HepG2 (cell line): ENCODE data around the gene UTP25. TPM values are rescaled to one million over a fixed set of nuclear protein-coding genes. Genes with fewer than 3 reads are reported as not detected.

ENCODE experiments used
- ATAC-seq: fragments of 200-7000 bp; cut with Tn5 transposase; 3 replicates; pipeline ENCODE4 v1.9.1; 2020; ENCODE audit warnings: mild to moderate bottlenecking, moderate library complexity
- BruUV-seq: library from RNA; stranded (reverse); fragments of 400-500 nt; replicated peaks from 2 replicates; lab custom pipeline; 2021; lab: Mats Ljungman, UMichigan
- CTCF ChIA-PET: fragments of 300-600 bp; formaldehyde crosslinking; extraction: SDS; loops from one replicate; lab custom pipeline; 2021; ENCODE audit warnings: low total read pairs, inconsistent platforms, low intra/inter-chr PET ratio; lab: Yijun Ruan, JAX
- POLR2A ChIA-PET: fragments of 350-600 bp; sonication (Branson Sonifier 250); formaldehyde crosslinking; loops from one replicate; lab custom pipeline; 2020; ENCODE audit warnings: antibody characterized with exemption, inconsistent platforms; lab: Yijun Ruan, JAX
- DNase-seq: peaks from one replicate; pipeline ENCODE4 v3.0.0-alpha.2; 2015; ENCODE audit warnings: low spot score
- FAIRE-seq: peaks from 3 replicates; lab custom pipeline; 2011; peaks lifted over from hg19 to GRCh38; lab: Jason Lieb, UNC
- H2AFZ ChIP-seq: one replicate; pipeline ENCODE4 v1.6.1; 2011; ENCODE audit warnings: low read length, inconsistent platforms
- H3K27ac ChIP-seq: fragments of 300-600 bp; 3 replicates; pipeline ENCODE4 v1.8.0; 2011; ENCODE audit warnings: mixed run types, mild to moderate bottlenecking, mixed read lengths, low read length, inconsistent platforms; ENCODE audit not compliant: insufficient read depth; ENCODE audit errors: extremely low read length
- H3K27me3 ChIP-seq, 2 experiments: fragments of 200-600 bp in 1 of 2; 2 replicates in 1 of 2; 3 replicates in 1 of 2; pipeline versions ENCODE4 v1.6.0 to v1.8.0; 2011; ENCODE audit warnings: low read length in 2 of 2, mild to moderate bottlenecking in 2 of 2, moderate library complexity in 2 of 2, inconsistent platforms in 1 of 2; ENCODE audit not compliant: insufficient read depth in 2 of 2, control insufficient read depth in 1 of 2
- H3K36me3 ChIP-seq, 2 experiments: fragments of 200-600 bp in 1 of 2; replicated peaks in 1 of 2; 2 replicates in 1 of 2; 3 replicates in 1 of 2; pipeline versions ENCODE4 v1.5.1 to v1.8.0; 2011; ENCODE audit warnings: low read length in 2 of 2, inconsistent platforms in 1 of 2; ENCODE audit not compliant: insufficient read depth in 2 of 2, control insufficient read depth in 1 of 2
- H3K4me1 ChIP-seq: 2 replicates; pipeline ENCODE4 v1.5.1; 2012; ENCODE audit warnings: low read length, inconsistent platforms; ENCODE audit not compliant: insufficient read depth
- H3K4me2 ChIP-seq: 2 replicates; pipeline ENCODE4 v1.6.0; 2011; ENCODE audit warnings: low read depth, low read length, inconsistent platforms
- H3K4me3 ChIP-seq, 3 experiments: fragments of 200-600 bp in 1 of 3; sonication (generic), shearing (Covaris generic) in 1 of 3; replicated peaks in 1 of 3; 2 replicates each; pipeline ENCODE4 v1.5.1; 2011 to 2016; ENCODE audit warnings: low read length in 3 of 3, inconsistent platforms in 2 of 3, low read depth in 2 of 3, mild to moderate bottlenecking in 2 of 3, control low read depth in 1 of 3, mixed read lengths in 1 of 3; ENCODE audit not compliant: insufficient read depth in 1 of 3
- H3K79me2 ChIP-seq: one replicate; pipeline ENCODE4 v1.6.1; 2011; ENCODE audit warnings: low read length, inconsistent platforms; ENCODE audit not compliant: insufficient read depth
- H3K9ac ChIP-seq: 2 replicates; pipeline ENCODE4 v1.6.0; 2011; ENCODE audit warnings: mild to moderate bottlenecking, low read depth, low read length, inconsistent platforms; ENCODE audit not compliant: insufficient read depth
- H3K9me3 ChIP-seq: 2 replicates; pipeline ENCODE4 v1.5.1; 2012; ENCODE audit warnings: mild to moderate bottlenecking, low read length
- H4K20me1 ChIP-seq: 2 replicates; pipeline ENCODE4 v1.6.0; 2011; ENCODE audit warnings: inconsistent platforms, mild to moderate bottlenecking, low read length, moderate library complexity; ENCODE audit not compliant: insufficient read depth
- ATF6 ChIP-seq: sonication (generic); formaldehyde crosslinking; conservative IDR thresholded peaks from 2 replicates; pipeline ENCODE4 v1.4.0; 2020; ENCODE audit warnings: missing genetic modification reagents
- CENPX ChIP-seq: sonication (generic); formaldehyde crosslinking; IDR thresholded peaks from 2 replicates; pipeline ENCODE4 v1.9.0; 2021; ENCODE audit warnings: mild to moderate bottlenecking, missing genetic modification reagents, moderate library complexity
- EEA1 ChIP-seq: sonication (generic); formaldehyde crosslinking; IDR thresholded peaks from 2 replicates; pipeline ENCODE4 v1.5.1; 2020; ENCODE audit warnings: mild to moderate bottlenecking, missing genetic modification reagents, borderline replicate concordance
- RBM22 ChIP-seq: fragments of 200-400 bp; formaldehyde crosslinking; optimal IDR thresholded peaks from 2 replicates; pipeline ENCODE3; 2017; ENCODE audit warnings: mild to moderate bottlenecking, low read length, moderate library complexity
- TOE1 ChIP-seq: sonication (generic); formaldehyde crosslinking; IDR thresholded peaks from 2 replicates; pipeline ENCODE4 v1.4.0; 2020; ENCODE audit warnings: mild to moderate bottlenecking, missing genetic modification reagents
- ZFAT ChIP-seq: sonication (generic); formaldehyde crosslinking; conservative IDR thresholded peaks from 2 replicates; pipeline ENCODE4 v1.8.1; 2023; ENCODE audit warnings: missing genetic modification reagents, inconsistent platforms
- ZNF510 ChIP-seq: sonication (generic); formaldehyde crosslinking; IDR thresholded peaks from 2 replicates; pipeline ENCODE4 v1.4.0; 2020; ENCODE audit warnings: low read depth, mild to moderate bottlenecking, missing genetic modification reagents
- ZNF761 ChIP-seq: sonication (generic); formaldehyde crosslinking; conservative IDR thresholded peaks from 2 replicates; pipeline ENCODE4 v1.4.0; 2020; ENCODE audit warnings: mild to moderate bottlenecking, missing genetic modification reagents
- WGBS: methylation state at CpG from one replicate; pipeline ENCODE4 v1.1.6; 2017; ENCODE audit warnings: low lambda C conversion rate; 5-methylcytosine and 5-hydroxymethylcytosine counted together
- in situ Hi-C: cut with HindIII; loops from 2 replicates; pipeline ENCODE4 v1.10.0; 2017; ENCODE audit warnings: low pct_unique_long_range_greater_than_20kb; ENCODE audit not compliant: extremely low pct_ligation_motif_present
- intact Hi-C: fragments of 100-400 bp; cut with micrococcal nuclease; formaldehyde crosslinking; loops from one replicate; pipeline ENCODE4 v1.10.0; 2022; ENCODE audit not compliant: unreplicated experiment
- polyA plus RNA-seq, 8 experiments: library from polyadenylated mRNA; depleted of rRNA in 3 of 8; stranded (reverse) in 7 of 8; unstranded in 1 of 8; fragments of >200 nt; fragmentation: Illumina TruSeq in 4 of 8; extraction: Trizol in 4 of 8; gene quantifications; 2 replicates each; pipeline versions ENCODE4 v1.2.1 to v1.2.3, GENCODE V29; 2011 to 2016; ENCODE audit warnings: low read depth in 4 of 8, missing spikeins in 1 of 8, mixed read lengths in 1 of 8; ENCODE audit not compliant: insufficient read depth in 1 of 8
- total RNA-seq, 5 experiments: library from RNA; depleted of rRNA; stranded (reverse); fragments of >200 nt; fragmentation: Illumina TruSeq; extraction: Trizol; gene quantifications; 2 replicates each; pipeline ENCODE4 v1.2.3, GENCODE V29; 2016; ENCODE audit warnings: low read depth in 1 of 5

UTP25 gene
- total and polyA plus RNA-seq, 2 of the 13 experiments (the other 11 are each of a cell fraction or from before 2014, with no cell fraction given), result 4.8 to 5.7 TPM

DNA sequence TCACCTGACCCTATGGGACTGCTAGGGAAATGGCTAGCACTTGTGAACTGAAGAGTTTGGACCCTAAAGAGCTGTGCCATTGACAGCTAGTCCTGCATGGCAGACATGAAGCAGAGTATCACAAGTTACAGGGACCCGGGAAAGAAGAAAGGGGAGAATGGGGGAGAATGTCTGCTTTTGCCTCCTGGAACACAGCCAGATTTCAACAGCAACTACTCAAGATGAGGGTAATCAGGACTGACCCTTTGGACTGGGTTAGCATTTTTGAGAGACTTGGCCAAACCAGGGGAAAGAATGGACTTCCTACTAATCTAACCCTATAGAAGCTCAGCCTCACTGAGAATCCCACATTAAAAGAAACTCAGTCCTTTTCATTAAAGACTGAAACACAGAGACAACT is 8.7 kb upstream of the UTP25 start:
- TF ChIP-seq ATF6 (CRISPR knock-in tag) (no peak), CENPX (CRISPR knock-in tag) (no peak), ZNF761 (no peak), RBM22 (no peak), ZFAT (no peak), EEA1 (CRISPR knock-in tag) (no peak), ZNF510 (no peak), TOE1 (CRISPR knock-in tag) (no peak)
- Histone ChIP-seq H3K79me2 (no peaks in the 10 kb centered on the region), H3K4me2 (no peak overlapping the region), H2AFZ (no peak overlapping the region), H3K27me3 (peaks cover 0 to 6% of the 10 kb centered on the region in 2 experiments; a peak in 2 of 5 replicates), H4K20me1 (no peaks in the 10 kb centered on the region), H3K4me1 (peaks cover 28% of the 10 kb centered on the region), H3K27ac (no peak overlapping the region), H3K36me3 (no peaks in the 10 kb centered on the region), H3K4me3 (no peak overlapping the region), H3K9ac (no peak overlapping the region), H3K9me3 (no peaks in the 10 kb centered on the region)
- in situ Hi-C loops (no loop called here), intact Hi-C loops (no loop called here)
- POLR2A ChIA-PET, result interaction anchor here (1.4 kb wide), 1 partner anchor 9 kb away, joined by 4 read pairs; the partner anchor contains the start of gene UTP25
- no peak for FAIRE-seq
- no TSS peak for BruUV-seq
- no peak for ATAC-seq
- WGBS, result 0% methylated on average over 1 of the region's 1 CpG
- CTCF ChIA-PET, result no interaction called here
- DNase-seq, result no peak
